DMS53 treated with DMSO at 0.1 percent for 48 hours (cell line): ENCODE results near the gene CLASRP.
"Not testable (repeated sequence)": the region's sequence is repeated elsewhere in the genome, so short reads cannot be mapped to it uniquely, and the experiment has no call there.

ENCODE experiments used
- DNase-seq: peaks from one replicate; lab custom pipeline; 2025; ENCODE audit not compliant: unreplicated experiment; lab: John Stamatoyannopoulos, UW

Gene CLASRP, protein sequence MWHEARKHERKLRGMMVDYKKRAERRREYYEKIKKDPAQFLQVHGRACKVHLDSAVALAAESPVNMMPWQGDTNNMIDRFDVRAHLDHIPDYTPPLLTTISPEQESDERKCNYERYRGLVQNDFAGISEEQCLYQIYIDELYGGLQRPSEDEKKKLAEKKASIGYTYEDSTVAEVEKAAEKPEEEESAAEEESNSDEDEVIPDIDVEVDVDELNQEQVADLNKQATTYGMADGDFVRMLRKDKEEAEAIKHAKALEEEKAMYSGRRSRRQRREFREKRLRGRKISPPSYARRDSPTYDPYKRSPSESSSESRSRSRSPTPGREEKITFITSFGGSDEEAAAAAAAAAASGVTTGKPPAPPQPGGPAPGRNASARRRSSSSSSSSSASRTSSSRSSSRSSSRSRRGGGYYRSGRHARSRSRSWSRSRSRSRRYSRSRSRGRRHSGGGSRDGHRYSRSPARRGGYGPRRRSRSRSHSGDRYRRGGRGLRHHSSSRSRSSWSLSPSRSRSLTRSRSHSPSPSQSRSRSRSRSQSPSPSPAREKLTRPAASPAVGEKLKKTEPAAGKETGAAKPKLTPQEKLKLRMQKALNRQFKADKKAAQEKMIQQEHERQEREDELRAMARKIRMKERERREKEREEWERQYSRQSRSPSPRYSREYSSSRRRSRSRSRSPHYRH

DNA sequence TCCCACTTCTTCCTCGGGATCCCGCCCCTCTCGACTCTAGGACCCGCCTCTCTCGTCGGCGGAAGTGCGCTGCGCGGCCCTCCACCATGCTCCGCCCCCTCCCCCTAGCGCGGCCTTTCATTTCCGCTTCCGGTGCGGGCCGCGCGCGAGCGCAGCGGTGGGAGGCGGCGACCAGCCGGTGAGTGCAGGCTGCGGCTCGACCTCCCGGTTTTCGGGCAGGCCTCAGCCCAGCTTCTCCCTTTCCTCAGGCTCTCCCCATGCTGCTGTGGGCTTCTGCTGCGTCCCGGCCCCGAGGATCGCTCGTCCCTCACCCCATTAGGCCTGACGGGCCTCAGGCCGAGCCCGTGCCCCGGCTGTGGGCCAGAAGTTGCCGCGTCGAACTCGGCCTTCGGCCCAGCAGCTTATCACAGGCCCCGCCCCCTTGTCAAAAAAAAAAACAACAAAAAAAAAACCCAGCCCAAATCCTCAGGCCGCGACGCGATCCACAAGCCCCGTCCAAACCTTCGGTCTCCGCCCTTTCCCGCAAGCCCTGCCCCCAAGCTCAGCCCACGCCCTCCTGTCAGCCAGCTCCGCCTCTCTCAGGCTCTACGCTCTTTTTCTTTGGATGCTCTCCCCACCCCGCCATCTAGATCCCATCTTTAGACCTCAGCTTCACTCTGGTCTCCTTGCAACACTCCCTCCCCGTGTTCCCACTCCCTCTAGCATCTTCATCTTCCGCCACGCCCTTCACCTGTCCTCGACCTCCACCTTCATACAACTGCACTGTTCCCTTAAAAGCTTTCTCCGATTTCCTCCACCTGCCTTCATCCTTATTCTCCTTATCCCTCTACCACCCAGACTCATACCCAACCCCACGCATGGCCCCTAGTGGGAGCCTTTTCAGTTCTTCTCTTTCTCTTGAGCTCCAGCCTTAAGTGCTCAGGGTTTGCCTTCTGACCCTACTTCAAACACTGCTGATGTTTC is at the start of gene CLASRP:
CLASRP (plus strand) TSS at position 115 of the 963 bp plus-strand sequence. CDS start 1,168 bp downstream, outside the sequence.
- peak; percentile 51 for DNase-seq

DNA sequence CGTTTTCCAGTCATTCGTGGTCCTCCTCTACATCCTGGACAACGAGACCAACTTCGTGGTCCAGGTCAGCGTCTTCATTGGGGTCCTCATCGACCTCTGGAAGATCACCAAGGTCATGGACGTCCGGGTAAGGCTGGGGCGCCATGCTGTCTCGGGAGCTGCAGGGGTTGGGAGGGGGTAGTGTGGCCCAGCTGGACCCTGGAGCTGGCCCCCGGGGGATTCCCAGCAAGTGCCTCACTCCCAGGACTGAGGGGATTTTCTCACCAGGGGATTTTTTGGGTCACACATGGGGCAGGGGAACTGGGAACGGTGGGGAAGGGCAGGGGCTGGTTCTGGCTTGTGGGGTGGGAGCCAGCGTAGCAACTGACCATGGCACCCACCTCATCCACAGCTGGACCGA is 48.4 kb upstream of the CLASRP start:
- DNase-seq, result no peak

DNA sequence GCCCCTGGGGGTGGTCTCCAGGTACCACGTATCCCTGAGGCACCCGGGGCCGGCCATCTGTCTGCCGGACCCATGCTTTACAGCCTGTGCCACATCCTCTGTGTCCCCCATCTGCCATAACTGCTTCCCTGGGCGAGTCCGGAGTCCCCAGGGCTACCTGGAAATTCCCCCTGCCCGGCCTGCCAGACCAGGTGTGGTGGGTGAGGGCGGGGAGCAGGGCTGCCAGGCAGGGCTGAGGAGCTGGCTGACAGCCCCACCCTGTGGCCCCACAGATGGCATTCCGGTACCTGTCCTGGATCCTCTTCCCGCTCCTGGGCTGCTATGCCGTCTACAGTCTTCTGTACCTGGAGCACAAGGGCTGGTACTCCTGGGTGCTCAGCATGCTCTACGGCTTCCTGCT is 47.9 kb upstream of the CLASRP start:
- DNase-seq, result no peak

DNA sequence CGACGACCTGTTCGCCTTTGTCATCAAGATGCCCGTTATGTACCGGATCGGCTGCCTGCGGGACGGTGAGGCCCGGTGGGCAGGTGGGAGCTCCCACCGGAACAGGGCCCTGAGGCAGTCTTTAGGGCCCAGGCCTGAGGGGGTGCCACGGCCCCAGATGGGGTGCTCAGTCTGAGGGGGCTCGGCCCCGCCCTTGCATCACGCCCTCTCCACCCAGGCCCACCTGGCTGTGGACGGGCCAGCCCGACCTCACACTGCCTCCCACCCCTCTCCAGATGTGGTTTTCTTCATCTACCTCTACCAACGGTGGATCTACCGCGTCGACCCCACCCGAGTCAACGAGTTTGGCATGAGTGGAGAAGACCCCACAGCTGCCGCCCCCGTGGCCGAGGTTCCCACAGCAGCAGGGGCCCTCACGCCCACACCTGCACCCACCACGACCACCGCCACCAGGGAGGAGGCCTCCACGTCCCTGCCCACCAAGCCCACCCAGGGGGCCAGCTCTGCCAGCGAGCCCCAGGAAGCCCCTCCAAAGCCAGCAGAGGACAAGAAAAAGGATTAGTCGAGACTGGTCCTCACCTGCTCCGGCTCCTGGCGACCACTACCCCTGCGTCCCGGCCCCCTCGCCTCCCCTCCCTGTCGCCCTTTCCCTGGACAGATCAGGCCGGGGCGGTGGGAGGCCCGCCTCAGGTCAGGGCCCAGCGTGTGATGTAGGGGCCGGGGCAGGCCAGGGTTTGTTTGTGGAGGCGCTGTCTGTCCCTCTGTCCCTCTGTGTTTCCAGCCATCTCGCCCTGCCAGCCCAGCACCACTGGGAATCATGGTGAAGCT is 46.3 kb upstream of the CLASRP start:
- no peak for DNase-seq

DNA sequence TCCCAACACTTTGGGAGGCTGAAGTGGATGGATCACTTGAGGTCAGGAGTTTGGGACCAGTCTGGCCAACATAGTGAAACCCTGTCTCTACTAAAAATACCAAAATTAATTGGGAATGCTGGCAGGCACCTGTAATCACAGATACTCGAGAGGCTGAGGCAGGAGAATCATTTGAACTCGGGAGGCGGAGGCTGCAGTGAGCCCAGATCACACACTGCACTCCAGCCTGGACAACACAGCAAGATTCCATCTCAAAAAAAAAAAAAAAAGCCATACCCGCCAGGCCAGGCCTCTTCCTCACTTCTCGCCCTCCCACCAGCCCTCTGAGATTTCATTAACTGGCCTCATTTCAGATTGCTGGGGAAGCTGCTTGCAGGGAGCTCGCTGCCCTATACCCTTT is 45.3 kb upstream of the CLASRP start:
- DNase-seq, result no peak

DNA sequence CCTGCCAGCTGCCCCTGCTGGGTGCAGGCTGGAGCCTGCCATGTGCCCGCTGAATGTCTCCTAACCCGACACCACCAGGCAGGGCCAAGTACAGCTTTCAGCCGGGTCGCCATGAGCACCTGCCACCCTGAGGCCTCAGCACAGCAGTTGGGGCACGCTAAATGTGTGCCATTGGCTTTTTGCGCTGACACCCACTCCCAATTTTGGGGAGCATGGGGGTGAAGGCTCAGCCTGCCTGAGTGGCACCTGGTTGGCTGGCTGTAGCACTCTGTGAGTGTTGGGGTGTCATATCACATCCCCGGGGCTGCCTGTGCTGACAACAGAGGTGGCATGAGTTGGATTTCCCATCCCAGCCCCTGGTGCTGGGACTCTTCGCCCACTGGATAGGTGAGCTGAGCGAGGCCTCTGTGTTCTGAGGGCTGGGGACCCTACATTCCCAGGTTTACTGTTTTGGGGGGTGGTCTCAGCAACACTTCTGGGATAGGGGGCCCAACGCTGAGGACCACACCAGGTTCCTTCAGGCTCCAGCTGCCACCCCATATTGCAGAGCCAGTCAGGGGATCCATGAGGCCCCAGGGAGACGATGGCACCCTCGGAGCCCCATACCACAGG is 44.8 kb upstream of the CLASRP start:
- DNase-seq, result no peak

DNA sequence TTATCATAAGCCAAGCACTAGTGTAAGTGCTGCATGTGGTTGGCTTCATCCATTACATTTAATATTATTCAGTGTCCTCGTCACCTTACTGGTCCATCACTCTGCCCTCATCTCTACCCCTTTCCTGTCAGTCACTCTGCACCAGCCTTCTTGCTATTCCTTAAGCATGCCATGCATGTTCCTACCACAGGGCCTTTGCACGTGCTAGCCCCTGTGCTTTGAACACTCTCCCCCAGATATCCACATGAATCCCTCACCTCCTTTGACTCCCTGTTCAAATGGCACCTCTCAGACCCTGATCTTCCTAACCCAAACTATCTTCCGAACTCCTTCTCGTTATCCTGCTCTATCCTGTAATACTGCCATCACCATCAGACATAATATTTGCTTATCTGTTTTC is 40.8 kb upstream of the CLASRP start:
- no peak for DNase-seq

DNA sequence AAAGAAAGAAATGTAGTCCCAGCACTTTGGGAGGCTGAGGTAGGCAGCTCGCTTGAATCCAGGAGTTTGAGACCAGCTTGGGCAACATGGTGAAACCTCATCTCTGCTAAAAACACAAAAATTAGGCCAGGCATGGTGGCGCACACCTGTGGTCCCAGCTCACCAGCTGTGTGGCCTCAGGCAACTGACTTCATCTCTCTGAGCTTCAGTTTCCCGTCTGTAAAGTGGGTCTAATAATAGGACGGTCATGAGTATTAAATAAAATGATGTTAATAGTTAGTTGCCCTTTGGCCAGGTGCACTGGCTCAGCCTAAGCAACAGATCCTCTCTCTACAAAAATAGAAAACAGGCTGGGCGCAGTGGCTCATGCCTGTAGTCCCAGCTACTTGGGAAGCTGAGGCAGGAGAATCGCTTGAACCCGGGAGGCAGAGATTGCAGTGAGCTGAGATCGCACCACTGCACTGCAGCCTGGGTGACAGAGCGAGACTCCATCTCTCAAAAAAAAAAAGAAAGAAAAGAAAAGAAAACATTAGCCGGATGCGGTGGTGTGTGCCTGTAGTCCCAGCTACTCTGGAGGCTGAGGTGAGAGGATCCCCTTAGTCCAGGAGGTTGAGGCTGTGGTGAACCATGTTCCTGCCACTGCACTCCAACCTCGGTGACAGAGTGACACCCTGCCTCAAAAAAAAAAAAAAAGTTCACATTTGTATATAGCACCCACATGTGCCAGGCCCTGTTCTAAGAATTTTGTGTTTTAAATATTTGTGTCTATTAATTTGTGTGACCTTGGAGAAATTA is 39.5 kb upstream of the CLASRP start:
- not testable (repeated sequence) for DNase-seq

DNA sequence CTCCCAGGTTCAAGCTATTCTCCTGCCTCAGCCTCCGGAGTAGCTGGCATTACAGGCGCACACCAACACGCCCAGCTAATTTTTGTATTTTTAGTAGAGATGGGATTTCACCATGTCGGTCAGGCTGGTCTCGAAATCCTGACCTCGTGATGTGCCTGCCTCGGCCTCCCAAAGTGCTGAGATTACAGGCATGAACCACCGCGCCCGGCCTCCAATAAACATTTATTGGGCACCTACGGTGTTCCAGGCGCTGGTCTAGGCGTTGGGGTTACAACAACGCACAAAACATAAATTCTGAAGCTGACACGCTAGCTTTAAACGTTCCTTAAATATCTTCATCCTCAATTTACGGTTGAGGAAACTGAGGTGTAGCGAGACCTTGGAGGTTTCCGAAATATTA is 38.2 kb upstream of the CLASRP start:
- not testable (repeated sequence) for DNase-seq

DNA sequence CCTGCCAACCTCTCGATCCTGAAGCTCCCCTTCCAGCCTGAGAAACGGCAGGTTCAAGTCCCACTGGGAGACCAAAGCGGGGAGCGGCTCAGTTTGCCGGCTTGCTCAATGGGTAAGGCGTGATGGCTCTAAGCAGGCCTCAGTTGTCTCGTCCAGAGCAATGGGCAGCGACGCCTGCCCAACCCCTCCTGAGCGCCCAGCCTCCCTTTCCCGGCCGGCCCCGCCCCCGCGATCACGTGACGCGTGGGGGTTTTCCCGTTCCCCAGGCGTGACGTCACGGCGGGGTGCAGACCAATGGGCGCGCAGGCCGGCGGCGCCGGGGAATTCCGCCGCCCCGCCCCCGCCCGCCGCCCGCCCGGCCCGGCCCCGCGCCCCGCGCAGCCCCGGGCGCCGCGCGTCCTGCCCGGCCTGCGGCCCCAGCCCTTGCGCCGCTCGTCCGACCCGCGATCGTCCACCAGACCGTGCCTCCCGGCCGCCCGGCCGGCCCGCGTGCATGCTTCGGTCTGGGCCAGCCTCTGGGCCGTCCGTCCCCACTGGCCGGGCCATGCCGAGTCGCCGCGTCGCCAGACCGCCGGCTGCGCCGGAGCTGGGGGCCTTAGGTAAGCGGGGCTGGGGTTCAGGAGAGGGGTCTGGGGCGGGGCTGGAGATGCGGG is 37.6 kb upstream of the CLASRP start, which contains the start of gene RELB:
RELB (plus strand) TSS at position 378 of the 653 bp plus-strand sequence; CDS start at position 494, 116 bp downstream.
- DNase-seq, result peak; percentile 46

DNA sequence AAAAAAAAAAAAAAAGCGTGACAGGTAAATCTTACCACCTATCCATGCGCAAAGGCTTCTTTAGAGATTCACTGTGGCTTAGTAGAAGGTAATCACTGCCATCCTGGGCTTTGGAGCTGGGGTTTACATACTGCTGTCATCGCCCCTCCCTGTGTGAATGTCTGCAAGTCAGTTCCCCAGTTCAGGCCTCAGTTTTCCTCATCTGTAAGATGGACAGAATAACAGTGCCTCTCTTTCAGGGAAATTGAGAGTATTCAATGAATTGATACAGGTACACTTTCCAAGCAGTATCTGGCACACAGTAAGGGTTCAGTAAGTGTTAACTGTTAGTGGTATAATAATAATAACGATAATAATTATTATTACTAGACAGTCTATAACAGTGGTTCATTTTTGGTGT is 35.4 kb upstream of the CLASRP start:
- DNase-seq, result no peak

DNA sequence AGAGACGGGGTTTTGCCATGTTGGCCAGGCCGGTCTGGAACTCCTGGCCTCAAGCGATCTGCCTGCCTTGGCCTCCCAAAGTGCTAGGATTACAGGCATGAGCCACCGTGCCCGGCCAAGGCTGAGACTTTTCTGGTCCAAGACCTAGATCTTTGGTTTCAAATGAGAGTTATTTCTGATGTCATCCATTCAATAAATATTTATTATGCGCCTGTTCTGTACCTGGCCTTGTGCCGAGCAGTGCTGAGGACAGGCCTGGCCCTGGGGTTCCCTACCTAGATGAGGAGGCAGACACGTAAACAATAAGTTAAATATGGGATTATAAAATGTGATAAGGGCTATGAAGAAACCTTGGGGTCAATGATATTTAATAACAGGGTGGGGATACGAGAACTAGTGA is 33.1 kb upstream of the CLASRP start:
- DNase-seq, result no peak

DNA sequence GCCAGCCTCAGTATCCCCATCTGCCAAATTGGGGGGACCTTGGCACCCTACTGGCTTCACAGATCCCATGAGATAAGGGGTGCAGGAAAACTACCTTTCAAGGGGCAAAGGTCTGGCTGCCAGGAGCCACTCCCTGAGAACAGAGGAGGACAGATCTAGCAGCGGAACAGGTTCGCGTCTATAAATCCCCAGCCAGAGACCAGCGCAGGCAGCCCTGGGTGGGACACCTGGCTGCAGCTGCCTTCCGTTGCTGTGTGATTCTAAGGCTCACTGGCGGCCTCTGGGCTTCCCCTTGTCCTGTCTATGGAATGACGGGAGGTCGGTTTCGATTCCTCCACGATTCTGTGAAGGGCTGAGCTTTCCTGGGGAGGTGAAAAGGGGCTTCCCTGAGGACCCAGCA is 30.3 kb upstream of the CLASRP start:
- DNase-seq, result no peak

DNA sequence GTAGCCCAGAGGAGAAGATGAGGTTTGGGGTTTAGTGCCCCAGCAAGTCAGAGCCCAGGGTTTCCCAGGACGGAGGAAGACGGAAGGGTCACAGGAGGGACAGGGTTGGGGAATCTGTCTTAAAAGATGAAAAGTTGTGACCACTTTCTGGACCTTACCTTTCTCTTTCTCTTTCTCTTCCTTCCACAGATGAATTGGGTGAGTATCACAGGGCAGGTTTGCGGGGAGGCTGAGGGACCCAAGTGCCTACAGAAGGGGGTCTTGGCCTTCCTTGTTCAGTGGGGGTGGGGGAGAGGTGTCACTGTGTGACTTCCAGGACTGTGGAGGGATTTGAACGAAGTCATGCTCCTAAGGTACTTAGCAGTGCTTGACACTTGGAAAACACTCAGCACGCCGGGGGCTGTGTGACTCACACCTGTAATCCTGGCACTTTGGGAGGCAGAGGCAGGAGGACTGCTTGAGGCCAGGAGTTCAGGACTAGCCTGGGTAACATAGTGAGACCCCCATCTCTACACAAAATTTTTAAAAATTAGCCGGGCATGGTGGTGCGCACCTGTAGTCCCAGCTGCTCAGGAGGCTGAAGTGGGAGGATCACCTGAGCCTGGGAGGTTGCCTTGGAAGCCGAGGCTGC is 29.1 kb upstream of the CLASRP start:
- no peak for DNase-seq

DNA sequence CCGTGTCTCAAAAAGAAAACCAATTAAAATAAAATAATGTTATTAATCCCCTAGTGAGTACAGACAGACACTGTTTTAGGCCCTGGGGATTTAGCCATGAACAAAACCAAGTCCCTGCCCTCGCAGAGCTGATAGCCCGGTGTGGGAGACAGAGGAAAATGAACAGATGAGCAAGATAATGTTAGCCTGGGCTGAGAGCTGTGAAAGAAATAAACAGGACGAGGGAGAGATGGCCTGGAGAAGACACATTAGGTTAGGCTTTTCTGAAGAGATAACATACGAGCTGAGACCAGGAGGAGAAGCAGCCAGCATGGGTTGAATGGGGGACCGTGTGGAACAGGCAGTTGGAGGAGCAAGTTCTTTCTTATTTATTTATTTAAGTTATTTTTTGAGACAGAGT is 28.5 kb upstream of the CLASRP start:
- DNase-seq, result no peak

DNA sequence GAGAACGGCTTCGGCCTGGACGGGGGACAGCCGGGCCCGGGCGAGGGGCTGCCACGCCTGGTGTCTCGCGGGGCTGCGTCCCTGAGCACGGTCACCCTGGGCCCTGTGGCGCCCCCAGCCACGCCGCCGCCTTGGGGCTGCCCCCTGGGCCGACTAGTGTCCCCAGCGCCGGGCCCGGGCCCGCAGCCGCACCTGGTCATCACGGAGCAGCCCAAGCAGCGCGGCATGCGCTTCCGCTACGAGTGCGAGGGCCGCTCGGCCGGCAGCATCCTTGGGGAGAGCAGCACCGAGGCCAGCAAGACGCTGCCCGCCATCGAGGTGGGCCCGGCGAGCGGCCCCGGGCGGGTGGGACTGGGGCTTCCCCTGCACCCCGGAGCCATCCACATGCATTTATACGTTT is 26.9 kb upstream of the CLASRP start:
- no peak for DNase-seq

DNA sequence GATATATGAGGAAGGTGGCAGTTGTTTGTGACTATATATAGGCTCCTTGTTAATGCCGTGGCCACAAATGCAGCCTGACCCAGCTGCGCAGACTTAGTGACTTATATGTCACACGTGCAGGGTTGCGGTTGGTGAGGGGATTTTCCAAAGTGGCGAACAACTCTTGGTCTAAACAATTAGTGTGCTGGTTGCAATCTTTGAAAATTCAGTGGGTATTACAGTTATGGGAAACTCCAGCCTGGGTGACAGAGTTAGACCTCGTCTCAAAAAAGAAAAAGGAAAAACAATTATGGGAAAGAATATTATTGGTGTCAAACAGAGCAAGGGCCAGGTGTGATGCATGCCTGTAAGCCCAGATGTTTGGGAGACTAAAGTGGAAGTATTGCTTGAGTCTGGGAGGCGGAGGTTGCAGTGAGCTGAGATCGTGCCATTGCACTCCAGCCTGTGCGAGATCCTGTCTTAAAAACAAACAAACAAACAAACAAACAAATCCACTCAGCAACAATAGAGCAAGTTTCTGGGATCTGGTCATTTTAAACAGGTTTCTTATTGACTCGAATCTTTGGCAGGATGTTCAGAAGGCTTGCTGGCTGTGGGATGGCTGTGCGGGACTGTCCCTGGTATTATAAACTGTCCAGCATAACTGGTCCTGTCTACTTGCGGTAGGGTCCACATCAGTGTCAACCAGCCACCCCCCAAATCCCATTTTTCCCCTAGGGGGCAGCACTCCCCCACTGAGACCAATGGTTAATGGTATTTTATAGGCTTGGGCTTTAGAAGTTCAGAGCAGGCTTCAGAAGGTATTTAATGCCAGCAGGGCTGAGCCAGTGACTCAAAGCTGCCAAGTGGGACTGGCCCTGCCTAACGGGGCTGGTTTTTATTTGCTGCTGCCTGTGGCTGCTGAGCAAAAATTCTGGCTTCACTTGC is 22.2 kb upstream of the CLASRP start:
- DNase-seq, result peak; percentile 12
